Measurements from ENCODE around the gene TSC22D2.

TSC22D2 gene

DNA sequence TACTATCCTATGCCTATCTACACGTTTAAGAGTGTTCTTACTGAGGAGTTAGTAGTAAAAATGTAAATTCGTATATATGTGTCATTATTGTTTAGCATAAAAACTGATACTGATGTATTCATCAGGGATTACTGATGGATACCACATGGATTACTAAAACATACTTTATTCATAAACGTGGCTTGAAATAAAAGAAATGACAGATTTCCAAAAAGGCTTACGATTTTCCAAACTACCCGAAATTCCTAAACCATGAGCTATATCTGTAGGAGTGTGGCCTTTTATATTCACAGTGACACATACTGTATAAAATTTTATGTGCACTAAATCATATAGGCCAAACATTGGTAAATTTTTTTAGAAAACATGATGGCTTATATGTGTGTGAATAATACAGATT lies 6.9 kb downstream of the TSC22D2 start:
- H3K36me3 Mint-ChIP-seq (ENCODE audit: low read depth) = peaks cover 57% of the 10 kb centered on the region
- H3K4me1 Mint-ChIP-seq (ENCODE audit: low read depth) = peaks cover 69% of the 10 kb centered on the region
- H3K27ac Mint-ChIP-seq = no peak overlapping the region
- no peaks in the 10 kb centered on the region for H3K27me3 Mint-ChIP-seq
- H3K9me3 Mint-ChIP-seq = no peaks in the 10 kb centered on the region
- H3K4me3 Mint-ChIP-seq = peak overlapping the region; percentile 84

DNA sequence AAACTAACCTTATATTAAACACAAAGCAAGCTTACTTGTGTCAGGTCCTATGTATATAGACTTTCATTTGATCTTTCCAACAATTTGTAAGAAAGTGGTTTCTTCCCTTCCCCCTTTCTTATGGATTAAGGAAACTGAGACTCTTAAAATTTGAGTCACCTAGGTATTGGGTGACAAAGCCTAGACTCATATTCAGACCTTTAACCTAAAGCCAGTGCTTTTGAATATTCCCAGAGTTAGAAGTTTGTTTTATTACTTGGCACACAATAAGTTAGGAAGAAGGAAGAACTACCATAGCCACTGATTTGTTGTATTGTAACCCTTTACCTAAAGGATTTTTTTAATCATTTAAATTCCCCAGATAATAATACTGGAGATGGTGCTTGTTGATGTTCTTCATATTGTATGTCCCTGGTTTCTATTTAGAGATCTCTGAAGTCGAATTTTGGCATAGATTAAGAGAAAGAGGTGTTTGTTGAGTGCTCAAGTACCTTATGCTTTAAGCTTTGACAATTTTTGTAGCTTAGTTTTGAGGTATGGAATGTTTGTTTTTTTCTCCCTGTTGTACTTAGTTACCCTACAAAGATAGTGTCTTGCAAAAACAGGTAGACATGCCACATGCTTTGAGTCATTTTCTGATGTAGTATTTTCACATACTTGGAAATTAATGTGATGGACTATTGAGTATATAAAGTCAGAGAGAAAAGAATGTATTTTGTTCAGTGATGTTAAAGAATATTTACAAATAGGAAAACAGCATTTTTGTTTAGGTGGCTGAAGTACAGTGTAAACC lies 11.2 kb downstream of the TSC22D2 start:
- no peak overlapping the region for H3K4me3 Mint-ChIP-seq
- H3K4me1 Mint-ChIP-seq (ENCODE audit: low read depth) = peaks cover 61% of the 10 kb centered on the region

DNA sequence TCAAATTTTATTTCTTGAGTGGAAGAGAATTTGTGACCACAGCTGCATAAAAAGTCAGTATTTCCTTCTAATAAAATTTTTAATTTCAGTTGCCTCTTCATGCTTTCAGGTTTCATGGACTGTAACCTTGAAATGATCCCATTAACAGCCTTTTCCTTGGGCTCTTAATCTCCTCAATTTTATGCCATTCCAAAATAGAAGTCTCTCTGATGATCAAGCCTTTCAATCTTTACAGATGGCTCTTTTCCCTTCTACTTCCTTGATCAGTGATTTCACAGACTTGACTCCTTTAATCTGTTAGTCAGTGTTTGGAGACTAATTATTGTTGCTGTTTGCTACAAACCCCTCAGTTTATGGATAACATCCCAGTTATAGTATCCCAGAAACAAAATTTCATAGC lies 11.9 kb downstream of the TSC22D2 start:
- H3K4me1 Mint-ChIP-seq (ENCODE audit: low read depth) = peaks cover 54% of the 10 kb centered on the region
- H3K27me3 Mint-ChIP-seq = no peaks in the 10 kb centered on the region
- H3K27ac Mint-ChIP-seq = no peak overlapping the region
- no peaks in the 10 kb centered on the region for H3K9me3 Mint-ChIP-seq
- H3K36me3 Mint-ChIP-seq (ENCODE audit: low read depth) = peaks cover 42% of the 10 kb centered on the region
- no peak overlapping the region for H3K4me3 Mint-ChIP-seq

More for the DNA sequence above, 11.2 kb downstream of the TSC22D2 start:
- peaks cover 45% of the 10 kb centered on the region for H3K36me3 Mint-ChIP-seq (ENCODE audit: low read depth)
- H3K27me3 Mint-ChIP-seq = no peaks in the 10 kb centered on the region
- H3K27ac Mint-ChIP-seq = no peak overlapping the region
- H3K9me3 Mint-ChIP-seq = no peaks in the 10 kb centered on the region

DNA sequence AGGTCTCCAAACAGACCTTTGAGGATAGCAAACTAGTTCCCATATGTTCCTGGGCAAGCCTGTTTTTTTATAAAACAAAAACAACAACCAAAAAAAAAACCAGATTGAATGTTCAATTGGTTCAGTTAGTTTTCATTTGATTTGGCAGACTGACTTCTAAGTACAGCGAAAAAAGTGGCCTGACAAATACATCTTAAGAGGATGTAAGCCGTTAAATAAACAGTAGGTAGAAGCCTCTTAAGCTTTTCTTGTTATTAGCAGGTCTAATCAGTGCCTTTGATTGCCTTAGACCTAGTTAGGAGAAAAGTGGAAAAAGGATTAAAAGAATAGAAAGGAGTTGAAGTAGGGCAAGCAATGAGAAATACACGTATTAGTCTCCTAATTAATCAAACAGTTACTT lies 13.2 kb downstream of the TSC22D2 start:
- Mint-ChIP-seq H3K9me3 (no peaks in the 10 kb centered on the region), H3K4me3 (no peak overlapping the region), H3K36me3 (ENCODE audit: low read depth) (peaks cover 34% of the 10 kb centered on the region), H3K27ac (no peak overlapping the region), H3K27me3 (no peaks in the 10 kb centered on the region), H3K4me1 (ENCODE audit: low read depth) (peaks cover 47% of the 10 kb centered on the region)

GRCh38 chr3:150421799-150422548 lies 13.9 kb downstream of the TSC22D2 start:
- no peaks in the 10 kb centered on the region for H3K27me3 Mint-ChIP-seq
- H3K27ac Mint-ChIP-seq = no peak overlapping the region
- no peak overlapping the region for H3K4me3 Mint-ChIP-seq
- H3K4me1 Mint-ChIP-seq (ENCODE audit: low read depth) = peaks cover 47% of the 10 kb centered on the region
- H3K36me3 Mint-ChIP-seq (ENCODE audit: low read depth) = peaks cover 36% of the 10 kb centered on the region
- H3K9me3 Mint-ChIP-seq = no peaks in the 10 kb centered on the region

DNA sequence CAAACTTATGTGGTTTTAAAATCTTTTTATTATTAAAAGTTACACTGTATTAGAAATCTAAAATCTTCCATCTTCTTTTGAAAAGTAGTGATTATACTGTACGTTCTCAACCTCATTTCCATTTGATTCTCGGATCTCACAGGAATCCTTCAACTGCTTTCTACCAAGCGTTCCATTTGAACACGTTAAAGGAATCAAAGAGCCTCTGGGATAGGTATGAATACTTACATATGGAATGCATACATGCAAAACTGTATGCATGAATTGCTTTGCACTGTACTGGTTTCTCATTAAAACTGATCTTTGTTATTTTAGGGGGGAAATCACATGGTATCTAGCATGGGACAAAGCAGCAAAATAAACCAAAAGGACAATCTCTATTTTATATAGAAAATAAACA lies 14.8 kb downstream of the TSC22D2 start:
- Mint-ChIP-seq H3K4me3 (no peak overlapping the region), H3K4me1 (ENCODE audit: low read depth) (peaks cover 45% of the 10 kb centered on the region), H3K36me3 (ENCODE audit: low read depth) (peaks cover 32% of the 10 kb centered on the region), H3K27ac (no peak overlapping the region), H3K9me3 (no peaks in the 10 kb centered on the region), H3K27me3 (no peaks in the 10 kb centered on the region)

- peaks cover 46% of the 10 kb centered on the region for H3K4me1 Mint-ChIP-seq (ENCODE audit: low read depth)
- no peaks in the 10 kb centered on the region for H3K9me3 Mint-ChIP-seq
- no peaks in the 10 kb centered on the region for H3K27me3 Mint-ChIP-seq
- H3K4me3 Mint-ChIP-seq = no peak overlapping the region
- peaks cover 36% of the 10 kb centered on the region for H3K36me3 Mint-ChIP-seq (ENCODE audit: low read depth)
- H3K27ac Mint-ChIP-seq = no peak overlapping the region
These were observed 15.7 kb downstream of the TSC22D2 start for GRCh38 chr3:150423761-150424160.

DNA sequence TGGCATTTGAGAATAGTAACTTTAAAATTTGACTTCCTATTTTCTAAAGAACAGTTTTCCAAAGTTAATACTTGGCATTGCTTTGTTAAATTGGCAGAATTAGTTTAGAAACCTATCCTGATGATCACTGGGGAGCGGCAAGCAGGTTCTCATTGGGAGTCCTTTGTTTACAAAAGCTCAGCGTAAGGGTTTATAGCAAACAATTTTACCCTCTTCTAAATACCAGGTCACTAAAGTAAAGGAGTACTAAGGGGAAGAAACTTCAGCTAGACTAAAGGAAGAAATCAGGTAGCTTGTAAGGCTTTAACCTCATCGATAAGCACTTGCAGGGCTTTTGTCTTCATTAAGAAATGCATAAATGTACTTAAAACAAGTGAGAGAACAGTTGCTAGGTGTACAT lies 18.2 kb downstream of the TSC22D2 start:
- Mint-ChIP-seq H3K4me1 (ENCODE audit: low read depth) (peaks cover 48% of the 10 kb centered on the region), H3K4me3 (no peak overlapping the region), H3K9me3 (no peaks in the 10 kb centered on the region), H3K36me3 (ENCODE audit: low read depth) (peaks cover 47% of the 10 kb centered on the region), H3K27ac (no peak overlapping the region), H3K27me3 (no peaks in the 10 kb centered on the region)

GRCh38 chr3:150428562-150428961 lies 20.5 kb downstream of the TSC22D2 start:
- no peaks in the 10 kb centered on the region for H3K27me3 Mint-ChIP-seq
- no peak overlapping the region for H3K4me3 Mint-ChIP-seq
- peaks cover 40% of the 10 kb centered on the region for H3K4me1 Mint-ChIP-seq (ENCODE audit: low read depth)
- H3K27ac Mint-ChIP-seq = no peak overlapping the region
- H3K36me3 Mint-ChIP-seq (ENCODE audit: low read depth) = peaks cover 36% of the 10 kb centered on the region
- no peaks in the 10 kb centered on the region for H3K9me3 Mint-ChIP-seq

DNA sequence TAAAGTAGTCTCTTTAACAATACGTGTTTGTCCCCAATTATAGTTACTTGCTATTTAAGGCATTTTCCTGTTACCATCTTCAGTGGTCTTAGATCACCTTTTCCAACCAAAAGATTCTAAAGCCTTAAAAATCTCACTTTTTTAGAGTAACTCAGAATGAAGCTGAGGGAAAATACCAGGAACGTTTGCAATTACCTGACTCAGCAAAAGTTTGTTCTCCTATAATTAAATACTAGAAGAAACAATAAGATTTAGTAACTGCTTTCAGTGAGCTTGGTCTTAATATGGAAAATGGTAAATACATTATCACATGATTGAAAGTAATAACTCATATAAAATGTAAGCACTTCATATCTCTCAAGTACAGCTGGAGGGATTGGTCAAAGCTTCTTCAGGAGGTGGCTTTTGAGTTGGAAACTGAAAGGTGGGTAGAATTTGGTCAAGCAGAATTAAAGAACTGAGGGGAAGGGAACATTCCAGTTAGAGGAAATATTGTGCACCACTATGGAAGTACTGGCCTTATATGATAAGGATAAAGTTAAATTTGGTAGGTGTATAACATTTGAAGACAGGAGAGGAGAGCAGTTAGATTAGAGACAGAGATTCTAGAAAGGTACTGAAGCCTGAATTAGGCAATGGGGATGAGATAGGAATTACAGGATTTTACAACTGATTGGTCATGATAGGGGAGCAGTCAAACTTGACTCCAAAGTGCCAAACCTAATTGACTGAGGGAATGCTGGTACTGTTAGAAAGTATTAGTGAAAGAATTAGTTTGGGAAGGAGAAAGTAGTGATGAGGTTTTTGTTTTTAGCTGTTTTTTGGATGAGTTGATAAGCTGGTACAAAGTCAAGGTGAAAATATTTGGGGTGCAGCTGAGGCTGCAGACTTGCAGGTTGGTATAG lies 21.9 kb downstream of the TSC22D2 start:
- no peaks in the 10 kb centered on the region for H3K27me3 Mint-ChIP-seq
- peak overlapping the region; percentile 2 for H3K27ac Mint-ChIP-seq
- H3K9me3 Mint-ChIP-seq = no peaks in the 10 kb centered on the region
- H3K36me3 Mint-ChIP-seq (ENCODE audit: low read depth) = peaks cover 30% of the 10 kb centered on the region
- H3K4me1 Mint-ChIP-seq (ENCODE audit: low read depth) = peaks cover 45% of the 10 kb centered on the region
- H3K4me3 Mint-ChIP-seq = no peak overlapping the region

GRCh38 chr3:150433347-150433746 lies 25.2 kb downstream of the TSC22D2 start:
- Mint-ChIP-seq H3K4me3 (no peak overlapping the region), H3K9me3 (no peaks in the 10 kb centered on the region), H3K36me3 (ENCODE audit: low read depth) (peaks cover 19% of the 10 kb centered on the region), H3K27me3 (no peaks in the 10 kb centered on the region), H3K27ac (no peak overlapping the region), H3K4me1 (ENCODE audit: low read depth) (peaks cover 25% of the 10 kb centered on the region)

DNA sequence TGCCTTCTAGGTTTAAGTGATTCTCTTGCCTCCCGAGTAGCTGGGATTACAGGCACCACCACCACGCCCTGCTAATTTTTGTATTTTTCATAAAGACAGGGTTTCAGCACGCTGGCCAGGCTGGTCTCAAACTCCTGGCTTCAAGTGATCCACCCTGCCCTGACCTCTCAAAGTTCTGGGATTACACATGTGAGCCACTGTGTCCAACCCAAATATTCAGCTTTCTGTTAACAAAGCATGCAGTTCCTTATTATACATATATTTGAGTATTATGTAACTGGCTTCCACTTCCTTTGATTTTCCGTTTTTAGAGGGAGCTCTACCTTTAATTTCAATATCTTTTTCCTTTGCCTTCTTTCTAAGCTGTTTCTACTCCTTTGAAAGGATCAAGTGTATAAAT lies 26.1 kb downstream of the TSC22D2 start:
- no peak overlapping the region for H3K4me3 Mint-ChIP-seq
- H3K9me3 Mint-ChIP-seq = no peaks in the 10 kb centered on the region
- peaks cover 18% of the 10 kb centered on the region for H3K4me1 Mint-ChIP-seq (ENCODE audit: low read depth)
- H3K27ac Mint-ChIP-seq = no peak overlapping the region
- H3K27me3 Mint-ChIP-seq = no peaks in the 10 kb centered on the region
- peaks cover 11% of the 10 kb centered on the region for H3K36me3 Mint-ChIP-seq (ENCODE audit: low read depth)

DNA sequence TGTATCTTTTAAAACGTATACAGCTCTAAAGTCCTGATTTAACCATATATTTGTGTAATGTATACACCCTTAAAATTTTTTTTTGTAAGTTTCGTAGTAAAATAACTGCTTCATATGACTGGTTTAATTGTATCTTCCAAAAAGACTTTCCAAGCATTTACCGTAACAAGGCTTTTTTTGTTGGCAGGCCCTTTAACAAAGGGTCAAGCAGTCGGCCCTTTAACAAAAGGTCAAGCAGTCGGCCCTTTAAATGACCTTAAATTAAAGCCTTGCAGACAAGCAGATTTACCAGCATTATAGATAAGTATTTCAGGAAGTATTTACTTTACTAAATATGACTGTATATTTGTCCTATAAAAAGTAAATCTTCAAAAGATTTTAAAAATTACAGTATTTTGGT lies 28.1 kb downstream of the TSC22D2 start:
- peaks cover 5% of the 10 kb centered on the region for H3K4me1 Mint-ChIP-seq (ENCODE audit: low read depth)
- H3K27ac Mint-ChIP-seq = no peak overlapping the region
- no peaks in the 10 kb centered on the region for H3K9me3 Mint-ChIP-seq
- no peaks in the 10 kb centered on the region for H3K27me3 Mint-ChIP-seq
- peaks cover 9% of the 10 kb centered on the region for H3K36me3 Mint-ChIP-seq (ENCODE audit: low read depth)
- H3K4me3 Mint-ChIP-seq = no peak overlapping the region

DNA sequence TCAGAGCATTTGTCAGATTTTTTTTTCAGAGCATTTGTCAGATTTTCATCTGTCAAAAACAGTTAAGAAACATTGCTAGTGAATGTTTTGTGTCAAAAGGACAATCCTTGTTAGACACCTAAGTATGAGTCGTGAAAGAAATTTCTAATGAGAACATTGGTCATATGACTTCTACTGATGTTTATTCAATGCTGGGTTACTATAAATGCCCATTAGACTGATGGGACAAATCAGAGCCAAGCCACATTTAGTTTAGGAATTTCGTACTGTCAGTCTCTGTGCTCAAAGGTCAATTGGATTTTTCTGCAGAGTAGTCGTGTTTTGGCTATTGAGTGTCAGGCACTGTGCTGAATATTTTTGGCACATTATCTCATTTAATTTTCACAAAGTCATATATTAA lies 31.6 kb downstream of the TSC22D2 start:
- H3K9me3 Mint-ChIP-seq = peaks cover 4% of the 10 kb centered on the region
- H3K27ac Mint-ChIP-seq = no peak overlapping the region
- no peak overlapping the region for H3K4me3 Mint-ChIP-seq
- peaks cover 7% of the 10 kb centered on the region for H3K4me1 Mint-ChIP-seq (ENCODE audit: low read depth)
- H3K36me3 Mint-ChIP-seq (ENCODE audit: low read depth) = peaks cover 31% of the 10 kb centered on the region
- no peaks in the 10 kb centered on the region for H3K27me3 Mint-ChIP-seq

DNA sequence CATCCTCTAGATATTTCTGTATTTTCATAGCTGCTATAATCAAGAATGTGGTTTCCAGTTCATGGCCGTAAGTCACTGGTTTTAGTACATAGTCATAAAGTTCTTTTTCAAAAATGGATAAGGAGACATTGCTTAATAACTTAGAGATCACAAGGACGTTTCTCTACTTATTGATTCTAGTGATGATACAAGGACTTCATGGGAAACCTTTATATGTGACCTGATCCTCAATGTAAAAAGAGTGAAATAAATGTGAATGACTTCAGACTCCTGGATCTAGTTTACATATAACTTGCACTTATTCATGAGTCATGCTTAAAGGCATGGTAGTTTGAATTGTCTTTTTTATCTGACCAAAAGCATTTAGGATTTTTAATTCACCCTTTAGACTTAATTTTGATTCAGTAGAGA lies 35.2 kb downstream of the TSC22D2 start:
- Mint-ChIP-seq H3K36me3 (ENCODE audit: low read depth) (peaks cover 43% of the 10 kb centered on the region), H3K4me1 (ENCODE audit: low read depth) (peaks cover 21% of the 10 kb centered on the region), H3K27me3 (no peaks in the 10 kb centered on the region), H3K27ac (no peak overlapping the region), H3K9me3 (peaks cover 4% of the 10 kb centered on the region), H3K4me3 (no peak overlapping the region)

Measured in stimulated activated naive CD8-positive, alpha-beta T cell treated with anti-CD3 and anti-CD28 coated beads, Interleukin-15, Interleukin-2, amounts not matched to agents 100 ng/mL and 50 ng/mL, for 24 hours (primary cell).